HG02678 (cell line): ENCODE data around the gene ITPK1.

Source experiments
- ATAC-seq: cut with Tn5 transposase; IDR thresholded peaks from one replicate; pipeline ENCODE4 v1.9.1; 2021; ENCODE audit warnings: mild to moderate bottlenecking, moderate library complexity; ENCODE audit not compliant: unreplicated experiment

Gene ITPK1

DNA sequence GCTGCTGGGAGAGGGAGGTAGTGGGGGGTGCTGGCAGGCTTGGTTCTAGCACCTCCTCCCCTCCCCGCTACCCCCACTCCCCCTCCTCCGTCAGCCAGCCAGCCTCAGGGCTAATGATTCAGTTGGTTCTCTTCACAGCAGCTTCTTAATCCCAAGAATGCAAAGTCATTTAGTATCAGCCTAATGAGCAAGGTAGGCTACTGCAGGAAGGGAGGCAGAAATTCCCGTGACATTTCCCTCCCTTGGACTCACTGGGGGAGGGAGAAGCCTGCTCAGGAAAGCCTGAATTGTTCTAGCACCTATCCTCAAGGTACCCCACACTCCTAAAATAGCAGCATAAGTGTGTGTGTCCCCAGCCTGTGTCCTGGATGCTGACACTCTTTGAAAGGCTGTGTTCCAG lies 29.8 kb downstream of the ITPK1 start:
- no peak for ATAC-seq

DNA sequence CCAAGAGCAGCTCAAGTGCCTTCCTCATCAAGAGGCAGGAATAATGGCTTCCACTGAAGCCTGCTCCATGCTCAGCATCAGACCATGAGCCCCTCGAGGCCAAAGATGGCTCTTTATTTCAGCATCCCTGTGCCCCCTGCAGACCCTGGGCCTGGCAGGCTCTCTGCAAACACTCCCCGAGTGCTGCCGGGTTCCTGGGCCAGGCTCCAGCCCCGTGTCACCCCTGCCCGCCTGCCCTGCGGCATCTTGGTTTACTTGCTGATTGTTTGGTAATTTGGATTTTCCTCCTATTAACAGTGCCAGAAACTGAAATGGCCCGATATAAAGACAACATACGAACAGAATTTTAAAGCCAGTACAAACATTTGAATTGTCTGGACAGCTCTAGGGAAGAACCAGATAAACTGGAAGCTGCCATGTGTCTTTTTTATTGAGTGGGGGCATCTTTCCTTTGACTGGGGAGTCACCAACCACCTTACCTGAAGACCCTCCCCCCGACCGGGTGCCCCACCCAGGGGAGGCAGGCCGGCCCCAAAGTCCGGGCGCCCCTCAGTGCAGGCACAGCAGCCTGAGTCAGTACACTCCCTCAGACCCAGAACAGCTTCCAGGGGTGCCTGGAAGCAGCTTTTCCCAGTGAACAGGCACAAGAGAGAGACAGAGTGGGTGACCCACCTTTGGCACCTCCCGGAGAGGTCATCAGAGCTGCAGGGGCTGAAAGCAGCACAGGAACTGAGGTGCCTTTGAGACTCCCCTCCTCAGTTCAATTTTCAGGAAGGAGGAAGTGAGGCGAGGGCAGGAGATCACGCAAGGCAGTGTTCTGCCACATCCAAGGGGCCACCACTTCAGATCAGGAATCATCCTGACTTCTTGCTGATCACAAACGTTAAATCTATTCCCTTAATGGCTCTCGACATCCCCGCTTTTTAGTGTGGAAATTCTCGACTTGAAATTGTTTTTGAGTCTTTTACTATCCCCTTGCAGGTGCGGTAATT lies 30.6 kb downstream of the ITPK1 start:
- no peak for ATAC-seq

DNA sequence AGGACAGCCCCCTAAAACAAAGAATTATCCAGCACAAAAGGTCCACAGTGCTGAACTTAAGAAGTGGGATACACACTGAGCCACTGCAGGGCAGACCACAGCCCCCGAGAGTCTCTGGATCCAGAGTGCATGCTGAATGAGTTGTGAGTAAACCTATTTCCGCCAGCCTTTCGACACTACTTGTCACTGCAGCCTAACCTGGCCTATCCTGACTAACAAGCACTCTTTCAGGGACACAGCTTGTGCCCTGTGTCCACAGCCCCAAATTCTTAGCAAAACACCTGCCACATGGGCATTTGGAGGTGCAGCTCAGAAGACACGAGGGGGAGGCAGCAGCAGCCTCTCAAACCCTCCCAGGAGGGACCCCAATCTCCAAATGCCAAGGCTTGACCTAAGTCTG lies 31.3 kb downstream of the ITPK1 start:
- ATAC-seq = no peak

DNA sequence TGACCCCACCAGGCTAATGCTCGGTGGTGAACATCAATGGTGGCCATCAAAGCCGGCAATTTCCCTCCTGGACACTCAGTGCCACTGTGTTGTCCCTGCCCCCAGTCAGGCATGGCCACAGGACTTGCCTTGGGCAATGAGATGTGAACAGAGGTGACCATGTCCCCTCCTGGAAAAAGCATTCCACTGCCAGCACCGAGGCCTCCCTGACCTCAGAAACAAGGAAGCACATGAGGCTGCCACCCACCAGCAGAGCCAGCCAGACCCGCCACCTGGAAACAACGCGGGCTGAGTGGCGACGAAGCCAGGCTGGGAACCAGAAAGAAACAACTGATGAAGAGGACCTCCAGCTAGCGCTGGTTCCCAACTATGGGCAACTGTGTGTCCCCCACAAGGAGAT lies 31.8 kb downstream of the ITPK1 start:
- ATAC-seq = no peak

DNA sequence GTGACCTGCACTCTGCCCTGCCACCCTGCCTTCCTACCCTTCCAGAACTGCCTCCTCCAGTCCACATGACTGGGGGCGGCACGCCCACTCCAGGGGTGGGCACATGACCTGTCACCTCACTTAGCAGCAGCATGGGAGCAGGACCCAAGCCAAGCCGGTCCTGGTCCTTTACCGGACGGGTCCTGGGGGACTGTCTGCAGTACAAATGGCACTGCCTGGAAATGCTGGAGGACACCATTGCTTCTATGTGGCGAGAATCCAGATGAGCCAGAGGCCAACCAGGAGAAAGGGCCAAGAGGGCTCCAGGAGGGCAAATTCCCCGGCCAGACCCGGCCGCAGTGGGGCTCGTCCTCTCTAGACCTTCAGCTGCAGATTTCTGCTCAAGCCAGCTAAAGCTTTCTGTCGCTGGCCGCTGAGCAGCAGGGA lies 33.1 kb downstream of the ITPK1 start:
- no peak for ATAC-seq

DNA sequence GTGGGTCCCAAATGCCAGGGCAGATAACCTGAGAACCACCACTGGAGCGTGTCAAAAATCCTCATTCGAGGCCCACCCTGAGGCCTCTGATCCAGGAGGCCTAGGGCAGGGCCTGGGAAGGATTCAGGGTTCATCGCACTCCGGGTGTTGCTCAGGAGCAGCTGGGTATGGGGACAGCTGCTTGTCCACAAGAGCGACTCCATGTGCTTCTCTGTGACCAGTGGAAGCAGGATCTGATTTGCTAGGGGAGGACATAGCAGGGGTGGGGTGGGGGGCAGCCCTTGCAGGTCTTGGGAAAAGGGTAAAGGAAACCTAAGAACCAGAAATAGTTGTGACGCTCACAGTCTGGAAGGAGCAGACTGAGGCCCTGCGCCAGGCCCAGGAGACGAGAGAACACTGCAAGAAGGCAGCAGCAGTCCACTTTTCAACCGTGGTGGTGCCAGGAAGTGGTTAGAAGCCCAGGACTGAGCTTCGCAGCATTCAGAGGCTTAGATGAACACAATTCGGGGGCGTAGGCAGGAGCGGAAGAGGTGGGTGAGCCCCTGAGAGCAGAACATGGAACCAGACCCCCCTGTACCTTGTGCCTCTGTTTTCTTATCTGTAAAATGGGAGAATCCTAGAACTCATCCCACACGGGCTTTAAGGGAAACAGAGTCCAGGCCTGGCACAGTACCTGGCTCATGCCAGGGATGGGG lies 33.7 kb downstream of the ITPK1 start:
- no peak for ATAC-seq

DNA sequence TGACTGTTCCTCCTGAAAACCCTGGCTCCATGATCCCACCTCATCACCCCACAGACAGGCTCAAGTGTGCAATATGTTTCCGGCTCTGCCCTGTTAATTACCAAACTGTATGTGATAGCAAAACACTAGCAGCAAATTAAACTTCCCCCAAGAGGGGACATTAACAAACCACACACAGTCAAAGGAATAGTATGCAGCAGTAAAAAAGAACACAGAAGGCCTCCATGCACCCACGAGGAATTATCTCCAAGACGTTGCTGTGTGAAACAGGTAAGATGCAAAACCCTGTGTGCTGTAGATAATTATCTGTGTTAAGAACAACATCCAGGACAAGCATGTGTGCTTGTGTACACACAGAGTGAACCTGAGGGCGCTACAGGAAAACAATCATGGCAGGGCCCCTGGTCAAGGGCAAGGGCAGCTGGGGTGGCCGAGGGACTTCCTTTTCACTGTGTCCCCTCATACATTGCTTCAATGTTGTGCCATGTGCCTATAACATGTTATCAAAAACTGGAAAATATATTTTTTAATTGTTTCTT lies 35.8 kb downstream of the ITPK1 start:
- ATAC-seq = no peak

DNA sequence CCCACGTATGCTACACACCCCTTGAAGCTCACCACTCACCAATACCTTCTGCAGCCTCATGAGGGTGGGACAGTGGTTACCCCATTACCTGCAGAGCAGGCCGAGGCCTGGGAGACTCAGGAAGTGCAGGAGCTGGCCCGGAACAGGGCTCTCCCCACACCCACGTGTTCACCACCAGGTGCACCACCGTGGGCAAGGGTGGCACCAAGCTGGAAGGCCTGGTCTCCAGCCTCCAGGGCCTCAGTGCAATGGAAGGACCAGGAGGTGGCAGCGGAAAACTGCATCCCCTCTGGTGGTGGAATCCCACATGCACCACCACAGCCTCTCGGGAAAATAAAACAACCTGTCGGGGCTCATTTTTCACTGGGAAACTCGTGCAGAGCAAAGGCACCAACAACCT lies 36.4 kb downstream of the ITPK1 start:
- ATAC-seq = no peak

DNA sequence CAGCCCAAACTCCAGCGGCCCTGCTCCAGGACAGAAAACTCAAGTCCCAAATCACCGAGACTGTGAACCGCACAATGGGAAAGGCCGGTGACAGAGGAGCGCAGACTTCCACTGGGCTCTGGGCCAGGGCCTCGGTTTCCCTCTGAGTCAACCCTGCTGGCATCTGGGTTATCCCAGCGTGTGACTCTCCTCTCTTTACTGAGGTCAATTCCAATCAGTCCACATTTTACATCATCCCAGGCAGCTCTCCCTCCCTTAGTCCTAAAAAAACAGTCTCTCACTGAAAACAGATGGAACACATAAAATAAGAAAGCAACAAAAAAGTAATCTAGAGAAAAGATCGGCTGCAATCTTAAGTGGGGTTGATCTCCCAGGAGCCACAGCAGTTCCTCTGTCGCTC lies 36.9 kb downstream of the ITPK1 start:
- no peak for ATAC-seq

DNA sequence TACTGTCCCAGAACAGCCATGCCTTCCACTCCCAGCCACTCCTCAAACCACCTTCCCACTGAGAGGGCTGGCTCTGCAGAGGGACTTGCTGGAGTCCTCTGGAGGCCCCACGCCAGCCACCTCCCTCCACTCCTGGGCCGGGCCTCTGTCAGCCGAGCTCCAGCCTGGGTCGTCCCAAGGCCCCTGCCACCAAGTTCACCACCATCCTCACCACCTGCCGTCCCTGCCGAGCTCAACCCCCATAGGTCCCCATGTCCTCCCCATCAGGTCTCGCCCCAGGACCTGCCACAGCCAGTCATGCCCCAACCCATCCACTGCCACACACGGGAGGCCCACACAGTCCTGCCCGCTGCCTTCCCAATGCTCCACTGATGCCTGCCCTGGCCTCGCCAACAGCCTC lies 39.0 kb downstream of the ITPK1 start:
- ATAC-seq = no peak

DNA sequence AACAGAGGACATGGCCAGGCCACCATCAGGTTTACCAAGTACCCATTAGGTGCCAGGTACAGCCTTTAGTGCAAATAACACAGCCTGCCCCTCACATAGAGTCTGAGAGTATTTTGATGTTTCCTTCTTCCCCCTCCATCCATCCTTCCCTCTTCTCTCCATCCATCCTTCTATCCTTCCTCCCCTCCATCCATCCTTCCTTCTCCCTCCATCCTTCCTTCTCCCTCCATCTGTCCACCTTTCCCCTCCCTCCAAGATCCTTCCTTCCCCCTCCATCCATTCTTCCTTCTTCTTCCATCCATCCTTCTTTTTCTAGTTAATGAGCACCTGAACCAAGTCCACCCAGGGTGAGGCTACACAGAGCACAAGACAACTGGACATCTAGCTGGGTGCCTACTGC lies 39.8 kb downstream of the ITPK1 start:
- no peak for ATAC-seq

DNA sequence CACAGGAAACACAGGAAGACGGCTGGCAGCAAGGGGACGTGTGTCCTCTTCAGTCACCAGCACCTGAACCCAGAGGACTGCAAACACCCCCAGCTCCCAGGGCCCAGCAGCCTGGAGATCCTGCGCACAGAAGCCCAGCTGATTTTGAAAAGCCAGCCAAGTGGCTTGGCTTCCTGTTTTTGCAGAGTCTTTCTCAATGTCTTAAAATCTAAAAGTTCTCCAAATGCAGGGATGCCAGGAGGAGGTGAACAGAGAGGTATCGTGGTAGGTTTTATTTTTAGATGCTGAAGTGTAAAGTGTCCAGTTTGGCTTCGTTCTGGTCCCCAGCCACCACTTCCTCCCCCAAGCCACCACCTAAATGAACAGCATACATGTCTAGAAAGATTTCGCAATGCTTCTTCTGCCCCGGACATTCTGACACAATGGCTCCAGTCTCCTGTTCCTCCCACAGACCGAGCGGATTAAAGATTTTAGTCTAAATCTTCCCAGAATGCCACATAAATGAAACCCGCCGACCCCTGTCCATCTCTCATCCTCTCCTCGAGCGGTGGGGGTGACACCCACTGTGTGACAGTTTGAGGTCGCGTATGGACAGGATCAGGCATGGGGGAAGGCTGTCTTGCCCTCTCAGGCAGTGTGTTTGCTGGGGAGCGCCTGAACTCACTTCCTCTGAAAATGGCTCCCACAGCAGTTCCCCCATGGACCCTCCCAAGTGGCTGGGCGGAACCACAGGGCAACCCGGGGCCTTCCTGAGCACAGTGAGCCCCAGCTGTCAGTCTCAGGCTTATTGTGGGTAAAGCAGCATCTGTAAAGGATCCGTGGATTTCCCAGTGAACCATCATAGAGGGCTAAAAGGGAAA lies 41.6 kb downstream of the ITPK1 start:
- ATAC-seq = peak; percentile 45

DNA sequence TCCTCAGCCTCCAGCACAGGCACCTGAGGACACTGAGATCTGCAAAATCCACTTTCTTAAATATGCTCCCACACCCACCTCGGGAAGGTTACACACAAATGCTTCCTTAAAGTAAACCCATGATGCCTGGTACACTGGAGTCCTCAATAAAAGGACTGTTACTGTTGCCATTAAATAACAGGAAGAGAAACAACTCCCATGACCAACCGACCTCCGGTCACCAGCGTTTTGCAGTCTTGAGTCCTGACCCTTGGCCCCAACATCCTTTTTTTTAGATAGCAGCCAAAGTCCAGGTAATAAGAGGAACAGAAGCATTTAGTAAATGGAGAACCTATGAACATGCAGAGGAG lies 42.4 kb downstream of the ITPK1 start:
- no peak for ATAC-seq

DNA sequence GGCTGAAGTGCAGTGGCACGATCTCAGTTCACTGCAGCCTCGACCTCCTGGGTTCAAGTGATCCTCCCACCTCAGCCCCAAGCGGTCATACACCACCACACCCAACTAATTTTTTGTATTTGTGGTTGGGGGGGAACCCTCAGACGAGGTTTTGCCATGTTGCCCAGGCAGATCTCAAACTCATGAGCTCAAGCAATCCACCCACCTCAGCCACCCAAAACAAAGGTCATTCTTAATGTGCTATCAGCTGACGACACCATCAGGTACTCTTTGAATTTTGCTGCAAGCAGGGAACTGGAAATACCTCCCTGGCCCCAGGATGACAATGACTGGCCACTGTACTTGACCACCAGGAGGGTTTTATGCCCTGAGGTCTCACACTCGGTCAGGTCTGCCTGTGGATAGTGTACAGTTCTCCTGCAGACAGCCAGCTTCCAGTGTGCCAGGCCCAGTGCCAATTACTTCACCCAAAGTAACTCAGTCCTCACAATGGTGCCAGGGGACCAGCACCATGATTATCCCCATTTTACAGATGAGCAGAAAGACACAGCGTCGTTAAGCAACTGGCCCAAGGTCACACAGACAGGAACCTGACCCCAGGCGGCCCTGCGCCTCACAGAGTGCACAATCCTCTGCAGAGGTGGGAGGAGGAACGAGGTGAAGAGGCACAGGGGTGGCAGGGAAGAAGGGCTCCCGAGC lies 42.9 kb downstream of the ITPK1 start:
- ATAC-seq = no peak

DNA sequence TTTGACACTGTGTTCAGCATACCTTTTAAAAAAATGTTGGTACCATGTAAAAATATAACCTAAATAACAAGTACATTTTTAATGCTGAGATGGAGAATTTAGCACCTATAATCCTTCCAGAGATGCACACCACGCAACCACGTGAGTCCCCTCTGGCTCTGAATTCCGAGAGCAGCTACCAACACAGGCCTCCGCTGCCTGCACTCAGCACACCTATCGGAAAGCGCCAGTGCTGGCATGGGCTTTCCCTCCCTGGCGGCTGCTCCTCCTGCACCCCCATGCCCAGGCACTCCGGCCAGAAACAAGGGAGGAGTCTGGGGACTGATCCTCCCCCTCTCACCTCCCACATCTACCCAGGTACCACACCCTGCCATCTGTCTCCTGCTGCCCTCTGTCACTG lies 47.0 kb downstream of the ITPK1 start:
- no peak for ATAC-seq

DNA sequence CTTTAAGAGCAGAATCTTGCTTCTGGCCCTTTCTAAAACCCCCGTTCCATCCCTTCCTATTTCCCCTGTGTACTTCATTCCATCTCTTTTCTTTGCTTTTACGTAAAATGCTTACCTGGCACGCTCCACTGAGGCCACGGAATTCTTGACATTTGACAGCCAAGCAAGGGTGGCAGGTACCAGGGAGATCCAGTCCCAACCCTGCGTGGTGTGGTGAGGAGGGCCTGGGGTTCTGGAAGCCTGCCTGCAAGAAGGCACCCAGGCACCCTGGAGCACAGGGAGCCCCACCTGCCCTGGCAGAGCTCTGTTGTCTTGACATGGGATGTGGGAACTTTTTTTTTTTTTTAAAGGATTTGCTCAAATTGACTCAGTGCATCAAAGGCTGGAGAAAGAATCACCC lies 48.6 kb downstream of the ITPK1 start:
- ATAC-seq = no peak

DNA sequence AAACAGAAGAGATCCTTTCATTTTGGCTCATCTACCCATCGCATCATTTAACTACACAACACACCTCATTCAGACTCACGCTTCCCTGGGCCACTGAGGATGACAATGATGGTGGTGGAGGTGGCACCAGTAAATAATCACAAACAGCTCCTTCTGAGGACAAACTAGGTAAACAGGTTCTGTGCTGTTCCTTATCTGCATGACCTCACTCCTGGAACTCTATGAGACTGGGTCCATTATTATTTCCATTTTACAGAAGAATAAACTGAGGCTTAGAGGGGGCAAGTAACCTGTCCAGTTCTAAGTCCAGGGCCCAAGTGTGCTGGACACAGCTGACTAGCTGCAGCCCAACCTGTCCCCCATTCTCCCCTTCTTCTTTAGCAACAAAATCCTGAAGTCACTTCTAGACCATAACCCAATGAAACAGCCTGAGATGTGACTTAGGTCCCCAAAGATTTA lies 50.4 kb downstream of the ITPK1 start:
- ATAC-seq = no peak

DNA sequence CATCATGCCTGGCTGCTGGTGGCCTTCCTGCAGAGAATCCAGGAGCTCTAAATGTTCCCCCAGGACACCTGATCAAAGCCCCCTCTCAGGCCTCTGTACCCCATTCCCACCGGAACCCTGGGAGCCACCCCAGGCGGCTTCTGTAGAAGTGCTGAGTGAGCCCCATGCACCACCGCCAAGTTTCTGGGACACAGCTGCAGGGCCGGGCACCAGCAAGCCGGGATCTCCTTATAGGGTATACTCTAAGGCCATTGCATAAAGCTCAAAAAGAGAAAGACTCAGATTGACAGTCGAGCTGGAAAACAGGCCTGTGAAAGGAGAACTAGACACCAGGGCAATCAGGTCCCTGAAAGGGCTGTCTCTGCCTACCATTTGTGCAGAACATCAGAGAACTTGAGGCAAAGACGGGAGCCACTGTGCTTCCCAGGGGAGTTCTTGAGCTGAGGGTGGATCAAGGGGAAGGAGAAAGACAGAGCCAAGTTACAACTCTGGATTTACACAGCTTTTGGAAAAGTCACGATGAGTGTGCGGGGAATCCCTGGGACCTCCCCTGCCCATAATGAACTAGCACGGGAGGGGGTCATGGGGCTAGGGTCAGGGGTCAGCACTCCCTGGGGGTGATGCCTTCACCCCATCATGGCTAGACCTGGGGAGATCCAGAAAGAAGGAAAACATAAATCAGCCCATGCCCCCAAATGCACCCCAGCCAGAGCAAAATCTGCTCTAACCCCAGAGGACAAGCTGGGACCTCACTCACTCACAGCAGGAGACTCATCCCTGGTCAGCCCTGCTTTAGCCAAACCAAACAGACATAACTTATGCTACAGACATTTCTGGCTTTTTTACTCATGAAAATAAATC lies 51.1 kb downstream of the ITPK1 start:
- no peak for ATAC-seq

DNA sequence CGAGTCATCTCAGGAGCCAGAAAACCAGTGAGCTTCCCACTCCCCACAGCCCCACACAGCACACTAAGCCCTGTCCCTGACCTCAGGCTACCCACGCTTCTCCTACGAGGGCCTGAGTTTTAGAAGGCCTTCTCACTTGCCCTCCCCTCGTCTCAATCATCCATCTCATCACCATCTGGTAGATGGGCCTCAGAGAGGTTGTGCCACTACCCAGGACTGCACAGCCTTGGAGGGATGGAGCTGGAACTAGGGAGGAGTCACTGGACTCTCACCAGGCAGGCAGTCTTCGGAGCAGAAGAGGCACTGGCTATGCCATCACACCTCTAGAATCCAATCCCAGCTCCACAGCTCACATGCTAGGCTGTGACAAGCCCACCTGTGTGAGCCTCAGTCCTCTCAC lies 52.3 kb downstream of the ITPK1 start:
- ATAC-seq = no peak
